WTC11 (cell line): ENCODE results near the gene RNPS1. TPM values are rescaled to one million over a fixed set of nuclear protein-coding genes. Genes with fewer than 3 reads are reported as not detected.
A peak's percentile ranks its signal among the peaks of the same experiment; 100 is the strongest.

ENCODE experiments used
- CREM ChIP-seq: sonication (generic); formaldehyde crosslinking; IDR thresholded peaks from 2 replicates; pipeline ENCODE4 v1.8.1; 2022; ENCODE audit warnings: mild to moderate bottlenecking, missing genetic modification reagents, moderate library complexity
- ELF4 ChIP-seq: sonication (generic); formaldehyde crosslinking; IDR thresholded peaks from 2 replicates; pipeline ENCODE4 v1.8.1; 2022; ENCODE audit warnings: low read depth, mild to moderate bottlenecking, moderate library complexity, missing genetic modification reagents
- ETV6 ChIP-seq: sonication (generic); formaldehyde crosslinking; IDR thresholded peaks from 2 replicates; pipeline ENCODE4 v1.8.1; 2022; ENCODE audit warnings: mild to moderate bottlenecking, missing genetic modification reagents
- HMGA2 ChIP-seq: fragments of 250-450 bp; sonication (Bioruptor Pico); IDR thresholded peaks from 2 replicates; pipeline ENCODE4 v1.4.0; 2021; ENCODE audit warnings: mild to moderate bottlenecking, moderate library complexity
- JUN ChIP-seq: sonication (generic); formaldehyde crosslinking; IDR thresholded peaks from 2 replicates; pipeline ENCODE4 v1.8.0; 2023; ENCODE audit warnings: mild to moderate bottlenecking, missing genetic modification reagents
- KAT7 ChIP-seq: sonication (generic); formaldehyde crosslinking; IDR thresholded peaks from 2 replicates; pipeline ENCODE4 v1.8.1; 2023; ENCODE audit warnings: missing genetic modification reagents, mild to moderate bottlenecking, borderline replicate concordance
- MXD4 ChIP-seq: fragments of 250-450 bp; sonication (Bioruptor Pico); IDR thresholded peaks from 2 replicates; pipeline ENCODE4 v1.8.0; 2021; ENCODE audit warnings: mild to moderate bottlenecking, moderate library complexity, borderline replicate concordance
- NFE2L1 ChIP-seq: sonication (generic); formaldehyde crosslinking; IDR thresholded peaks from 2 replicates; pipeline ENCODE4 v1.8.1; 2023; ENCODE audit warnings: missing genetic modification reagents
- NR3C1 ChIP-seq: sonication (generic); formaldehyde crosslinking; conservative IDR thresholded peaks from 2 replicates; pipeline ENCODE4 v1.8.1; 2023; ENCODE audit warnings: low read depth, mild to moderate bottlenecking, missing genetic modification reagents
- SMAD4 ChIP-seq: sonication (generic); formaldehyde crosslinking; IDR thresholded peaks from 2 replicates; pipeline ENCODE4 v1.8.0; 2022; ENCODE audit warnings: mild to moderate bottlenecking, missing genetic modification reagents
- SOX15 ChIP-seq: fragments of 250-450 bp; sonication (Bioruptor Pico); IDR thresholded peaks from 2 replicates; pipeline ENCODE4 v1.9.0; 2021; ENCODE audit warnings: mild to moderate bottlenecking
- TCF7 ChIP-seq: sonication (generic); formaldehyde crosslinking; IDR thresholded peaks from 2 replicates; pipeline ENCODE4 v1.8.0; 2022; ENCODE audit warnings: mild to moderate bottlenecking, low read depth, missing genetic modification reagents, moderate library complexity
- TEAD1 ChIP-seq: sonication (generic); formaldehyde crosslinking; IDR thresholded peaks from 2 replicates; pipeline ENCODE4 v1.8.0; 2022; ENCODE audit warnings: mild to moderate bottlenecking, missing genetic modification reagents
- ZBTB21 ChIP-seq: sonication (generic); formaldehyde crosslinking; IDR thresholded peaks from 2 replicates; pipeline ENCODE4 v1.8.1; 2023; ENCODE audit warnings: mild to moderate bottlenecking, missing genetic modification reagents, borderline replicate concordance
- ZNF416 ChIP-seq: fragments of 250-450 bp; sonication (Bioruptor Pico); IDR thresholded peaks from 2 replicates; pipeline ENCODE4 v1.9.0; 2021; ENCODE audit warnings: mild to moderate bottlenecking, inconsistent platforms
- total RNA-seq: library from RNA; stranded (reverse); gene quantifications from 3 replicates; pipeline ENCODE4 v1.2.3, GENCODE V29; 2021
- TF ChIP-seq, protein P1 (sequence below): sonication (generic); formaldehyde crosslinking; IDR thresholded peaks from 2 replicates; pipeline ENCODE4 v1.8.0; 2022; ENCODE audit warnings: mild to moderate bottlenecking, missing genetic modification reagents
- TF ChIP-seq, protein P2 (sequence below): fragments of 250-450 bp; sonication (Bioruptor Pico); IDR thresholded peaks from 2 replicates; pipeline ENCODE4 v2.1.2; 2022; ENCODE audit warnings: mild to moderate bottlenecking, moderate library complexity
- TF ChIP-seq, protein P3 (sequence below): fragments of 250-450 bp; sonication (Bioruptor Pico); IDR thresholded peaks from 2 replicates; pipeline ENCODE4 v1.9.0; 2021; ENCODE audit warnings: mild to moderate bottlenecking, borderline replicate concordance
- TF ChIP-seq, protein P4 (sequence below): fragments of 250-450 bp; sonication (Bioruptor Pico); IDR thresholded peaks from 2 replicates; pipeline ENCODE4 v1.9.0; 2021; ENCODE audit warnings: mild to moderate bottlenecking
- TF ChIP-seq, protein P5 (sequence below): sonication (generic); formaldehyde crosslinking; IDR thresholded peaks from 2 replicates; pipeline ENCODE4 v1.8.1; 2023; ENCODE audit warnings: mild to moderate bottlenecking, missing genetic modification reagents
- TF ChIP-seq, protein P6 (sequence below): sonication (generic); formaldehyde crosslinking; IDR thresholded peaks from 2 replicates; pipeline ENCODE4 v1.8.0; 2022; ENCODE audit warnings: mild to moderate bottlenecking, missing genetic modification reagents
- TF ChIP-seq, protein P7 (sequence below): sonication (generic); formaldehyde crosslinking; IDR thresholded peaks from 2 replicates; pipeline ENCODE4 v1.8.1; 2022; ENCODE audit warnings: low read depth, mild to moderate bottlenecking, moderate library complexity, missing genetic modification reagents, borderline replicate concordance

RNPS1 gene
- total RNA-seq, 1 experiment from 2014 or later, result 331 TPM

DNA sequence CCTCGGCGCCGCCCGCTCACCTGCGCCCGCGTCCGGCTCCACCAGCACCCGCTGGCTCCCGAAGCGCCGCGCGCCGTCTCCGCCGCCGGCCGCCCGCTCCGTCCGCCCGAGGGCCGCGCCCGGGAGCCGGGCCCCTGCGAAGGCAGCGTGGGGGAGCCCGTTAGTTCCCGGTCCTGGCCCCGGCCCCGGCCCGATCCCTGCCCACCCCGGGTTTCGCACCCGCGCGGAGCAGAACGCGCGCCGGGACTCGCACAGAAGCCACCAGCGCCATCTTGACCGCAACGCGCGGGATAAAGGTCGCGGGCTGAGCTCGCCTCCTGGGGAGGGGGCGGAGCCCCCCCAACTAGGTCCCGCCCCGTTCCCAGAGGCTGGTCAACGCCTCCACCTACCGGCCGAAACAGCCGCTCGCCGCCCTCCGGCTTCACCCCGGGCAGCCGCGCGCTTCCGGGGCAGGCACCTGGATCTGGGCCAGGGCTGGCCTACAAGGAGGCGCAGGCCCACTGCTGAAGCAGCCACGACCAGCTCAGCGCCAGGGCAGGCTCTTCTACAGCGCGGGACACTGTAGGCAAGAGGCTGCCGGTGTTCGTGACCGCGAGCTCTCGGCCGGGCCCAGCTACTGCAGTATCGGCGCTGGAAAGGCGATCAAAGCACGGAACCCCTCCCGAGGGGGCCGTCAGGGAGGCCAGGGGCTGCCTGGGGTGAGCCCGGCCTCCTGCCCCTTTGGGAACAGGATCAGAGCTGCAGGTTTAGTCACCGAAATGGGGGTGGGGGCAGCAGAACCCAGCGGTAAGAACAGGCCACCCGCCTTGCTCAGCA lies 16.4 kb downstream of the RNPS1 start, which contains the start of gene ECI1 (continued):
- TF ChIP-seq ELF4 (CRISPR knock-in tag), result peak; percentile 62; the same call in 1 of the 2 replicates
- TF ChIP-seq ETV6 (CRISPR knock-in tag), result peak; percentile 58; the same call in 1 of the 2 replicates
- no peak for TF ChIP-seq NFE2L1 (CRISPR knock-in tag)
- TF ChIP-seq, protein P1, sequence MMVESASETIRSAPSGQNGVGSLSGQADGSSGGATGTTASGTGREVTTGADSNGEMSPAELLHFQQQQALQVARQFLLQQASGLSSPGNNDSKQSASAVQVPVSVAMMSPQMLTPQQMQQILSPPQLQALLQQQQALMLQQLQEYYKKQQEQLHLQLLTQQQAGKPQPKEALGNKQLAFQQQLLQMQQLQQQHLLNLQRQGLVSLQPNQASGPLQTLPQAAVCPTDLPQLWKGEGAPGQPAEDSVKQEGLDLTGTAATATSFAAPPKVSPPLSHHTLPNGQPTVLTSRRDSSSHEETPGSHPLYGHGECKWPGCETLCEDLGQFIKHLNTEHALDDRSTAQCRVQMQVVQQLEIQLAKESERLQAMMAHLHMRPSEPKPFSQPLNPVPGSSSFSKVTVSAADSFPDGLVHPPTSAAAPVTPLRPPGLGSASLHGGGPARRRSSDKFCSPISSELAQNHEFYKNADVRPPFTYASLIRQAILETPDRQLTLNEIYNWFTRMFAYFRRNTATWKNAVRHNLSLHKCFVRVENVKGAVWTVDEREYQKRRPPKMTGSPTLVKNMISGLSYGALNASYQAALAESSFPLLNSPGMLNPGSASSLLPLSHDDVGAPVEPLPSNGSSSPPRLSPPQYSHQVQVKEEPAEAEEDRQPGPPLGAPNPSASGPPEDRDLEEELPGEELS (CRISPR knock-in tag), result 0 out of 2 replicates have a peak, but pooled peaks have one; percentile 62
- TF ChIP-seq, protein P2, sequence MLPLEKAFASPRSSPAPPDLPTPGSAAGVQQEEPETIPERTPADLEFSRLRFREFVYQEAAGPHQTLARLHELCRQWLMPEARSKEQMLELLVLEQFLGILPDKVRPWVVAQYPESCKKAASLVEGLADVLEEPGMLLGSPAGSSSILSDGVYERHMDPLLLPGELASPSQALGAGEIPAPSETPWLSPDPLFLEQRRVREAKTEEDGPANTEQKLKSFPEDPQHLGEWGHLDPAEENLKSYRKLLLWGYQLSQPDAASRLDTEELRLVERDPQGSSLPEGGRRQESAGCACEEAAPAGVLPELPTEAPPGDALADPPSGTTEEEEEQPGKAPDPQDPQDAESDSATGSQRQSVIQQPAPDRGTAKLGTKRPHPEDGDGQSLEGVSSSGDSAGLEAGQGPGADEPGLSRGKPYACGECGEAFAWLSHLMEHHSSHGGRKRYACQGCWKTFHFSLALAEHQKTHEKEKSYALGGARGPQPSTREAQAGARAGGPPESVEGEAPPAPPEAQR (CRISPR knock-in tag), result no peak
- TF ChIP-seq, protein P3, sequence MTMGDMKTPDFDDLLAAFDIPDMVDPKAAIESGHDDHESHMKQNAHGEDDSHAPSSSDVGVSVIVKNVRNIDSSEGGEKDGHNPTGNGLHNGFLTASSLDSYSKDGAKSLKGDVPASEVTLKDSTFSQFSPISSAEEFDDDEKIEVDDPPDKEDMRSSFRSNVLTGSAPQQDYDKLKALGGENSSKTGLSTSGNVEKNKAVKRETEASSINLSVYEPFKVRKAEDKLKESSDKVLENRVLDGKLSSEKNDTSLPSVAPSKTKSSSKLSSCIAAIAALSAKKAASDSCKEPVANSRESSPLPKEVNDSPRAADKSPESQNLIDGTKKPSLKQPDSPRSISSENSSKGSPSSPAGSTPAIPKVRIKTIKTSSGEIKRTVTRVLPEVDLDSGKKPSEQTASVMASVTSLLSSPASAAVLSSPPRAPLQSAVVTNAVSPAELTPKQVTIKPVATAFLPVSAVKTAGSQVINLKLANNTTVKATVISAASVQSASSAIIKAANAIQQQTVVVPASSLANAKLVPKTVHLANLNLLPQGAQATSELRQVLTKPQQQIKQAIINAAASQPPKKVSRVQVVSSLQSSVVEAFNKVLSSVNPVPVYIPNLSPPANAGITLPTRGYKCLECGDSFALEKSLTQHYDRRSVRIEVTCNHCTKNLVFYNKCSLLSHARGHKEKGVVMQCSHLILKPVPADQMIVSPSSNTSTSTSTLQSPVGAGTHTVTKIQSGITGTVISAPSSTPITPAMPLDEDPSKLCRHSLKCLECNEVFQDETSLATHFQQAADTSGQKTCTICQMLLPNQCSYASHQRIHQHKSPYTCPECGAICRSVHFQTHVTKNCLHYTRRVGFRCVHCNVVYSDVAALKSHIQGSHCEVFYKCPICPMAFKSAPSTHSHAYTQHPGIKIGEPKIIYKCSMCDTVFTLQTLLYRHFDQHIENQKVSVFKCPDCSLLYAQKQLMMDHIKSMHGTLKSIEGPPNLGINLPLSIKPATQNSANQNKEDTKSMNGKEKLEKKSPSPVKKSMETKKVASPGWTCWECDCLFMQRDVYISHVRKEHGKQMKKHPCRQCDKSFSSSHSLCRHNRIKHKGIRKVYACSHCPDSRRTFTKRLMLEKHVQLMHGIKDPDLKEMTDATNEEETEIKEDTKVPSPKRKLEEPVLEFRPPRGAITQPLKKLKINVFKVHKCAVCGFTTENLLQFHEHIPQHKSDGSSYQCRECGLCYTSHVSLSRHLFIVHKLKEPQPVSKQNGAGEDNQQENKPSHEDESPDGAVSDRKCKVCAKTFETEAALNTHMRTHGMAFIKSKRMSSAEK (CRISPR knock-in tag), result no peak
- TF ChIP-seq ZNF416 (CRISPR knock-in tag), result peak; percentile 22
- no peak for TF ChIP-seq MXD4 (CRISPR knock-in tag)
- TF ChIP-seq SMAD4 (CRISPR knock-in tag), result no peak
- TF ChIP-seq, protein P4, sequence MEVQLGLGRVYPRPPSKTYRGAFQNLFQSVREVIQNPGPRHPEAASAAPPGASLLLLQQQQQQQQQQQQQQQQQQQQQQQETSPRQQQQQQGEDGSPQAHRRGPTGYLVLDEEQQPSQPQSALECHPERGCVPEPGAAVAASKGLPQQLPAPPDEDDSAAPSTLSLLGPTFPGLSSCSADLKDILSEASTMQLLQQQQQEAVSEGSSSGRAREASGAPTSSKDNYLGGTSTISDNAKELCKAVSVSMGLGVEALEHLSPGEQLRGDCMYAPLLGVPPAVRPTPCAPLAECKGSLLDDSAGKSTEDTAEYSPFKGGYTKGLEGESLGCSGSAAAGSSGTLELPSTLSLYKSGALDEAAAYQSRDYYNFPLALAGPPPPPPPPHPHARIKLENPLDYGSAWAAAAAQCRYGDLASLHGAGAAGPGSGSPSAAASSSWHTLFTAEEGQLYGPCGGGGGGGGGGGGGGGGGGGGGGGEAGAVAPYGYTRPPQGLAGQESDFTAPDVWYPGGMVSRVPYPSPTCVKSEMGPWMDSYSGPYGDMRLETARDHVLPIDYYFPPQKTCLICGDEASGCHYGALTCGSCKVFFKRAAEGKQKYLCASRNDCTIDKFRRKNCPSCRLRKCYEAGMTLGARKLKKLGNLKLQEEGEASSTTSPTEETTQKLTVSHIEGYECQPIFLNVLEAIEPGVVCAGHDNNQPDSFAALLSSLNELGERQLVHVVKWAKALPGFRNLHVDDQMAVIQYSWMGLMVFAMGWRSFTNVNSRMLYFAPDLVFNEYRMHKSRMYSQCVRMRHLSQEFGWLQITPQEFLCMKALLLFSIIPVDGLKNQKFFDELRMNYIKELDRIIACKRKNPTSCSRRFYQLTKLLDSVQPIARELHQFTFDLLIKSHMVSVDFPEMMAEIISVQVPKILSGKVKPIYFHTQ (CRISPR knock-in tag), result no peak
- TF ChIP-seq ZBTB21, result peak; percentile 59; the same call in 1 of the 2 replicates
- TF ChIP-seq, protein P5, sequence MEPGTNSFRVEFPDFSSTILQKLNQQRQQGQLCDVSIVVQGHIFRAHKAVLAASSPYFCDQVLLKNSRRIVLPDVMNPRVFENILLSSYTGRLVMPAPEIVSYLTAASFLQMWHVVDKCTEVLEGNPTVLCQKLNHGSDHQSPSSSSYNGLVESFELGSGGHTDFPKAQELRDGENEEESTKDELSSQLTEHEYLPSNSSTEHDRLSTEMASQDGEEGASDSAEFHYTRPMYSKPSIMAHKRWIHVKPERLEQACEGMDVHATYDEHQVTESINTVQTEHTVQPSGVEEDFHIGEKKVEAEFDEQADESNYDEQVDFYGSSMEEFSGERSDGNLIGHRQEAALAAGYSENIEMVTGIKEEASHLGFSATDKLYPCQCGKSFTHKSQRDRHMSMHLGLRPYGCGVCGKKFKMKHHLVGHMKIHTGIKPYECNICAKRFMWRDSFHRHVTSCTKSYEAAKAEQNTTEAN (CRISPR knock-in tag), result no peak
- no peak for TF ChIP-seq JUN (CRISPR knock-in tag)
- TF ChIP-seq KAT7, result peak; percentile 91
- TF ChIP-seq NR3C1 (CRISPR knock-in tag), result 0 out of 2 replicates have a peak, but pooled peaks have one; percentile 67
- TF ChIP-seq, protein P6, sequence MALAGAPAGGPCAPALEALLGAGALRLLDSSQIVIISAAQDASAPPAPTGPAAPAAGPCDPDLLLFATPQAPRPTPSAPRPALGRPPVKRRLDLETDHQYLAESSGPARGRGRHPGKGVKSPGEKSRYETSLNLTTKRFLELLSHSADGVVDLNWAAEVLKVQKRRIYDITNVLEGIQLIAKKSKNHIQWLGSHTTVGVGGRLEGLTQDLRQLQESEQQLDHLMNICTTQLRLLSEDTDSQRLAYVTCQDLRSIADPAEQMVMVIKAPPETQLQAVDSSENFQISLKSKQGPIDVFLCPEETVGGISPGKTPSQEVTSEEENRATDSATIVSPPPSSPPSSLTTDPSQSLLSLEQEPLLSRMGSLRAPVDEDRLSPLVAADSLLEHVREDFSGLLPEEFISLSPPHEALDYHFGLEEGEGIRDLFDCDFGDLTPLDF (CRISPR knock-in tag), result no peak
- TF ChIP-seq, protein P7, sequence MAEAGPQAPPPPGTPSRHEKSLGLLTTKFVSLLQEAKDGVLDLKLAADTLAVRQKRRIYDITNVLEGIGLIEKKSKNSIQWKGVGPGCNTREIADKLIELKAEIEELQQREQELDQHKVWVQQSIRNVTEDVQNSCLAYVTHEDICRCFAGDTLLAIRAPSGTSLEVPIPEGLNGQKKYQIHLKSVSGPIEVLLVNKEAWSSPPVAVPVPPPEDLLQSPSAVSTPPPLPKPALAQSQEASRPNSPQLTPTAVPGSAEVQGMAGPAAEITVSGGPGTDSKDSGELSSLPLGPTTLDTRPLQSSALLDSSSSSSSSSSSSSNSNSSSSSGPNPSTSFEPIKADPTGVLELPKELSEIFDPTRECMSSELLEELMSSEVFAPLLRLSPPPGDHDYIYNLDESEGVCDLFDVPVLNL (CRISPR knock-in tag), result no peak
- TF ChIP-seq TCF7 (CRISPR knock-in tag), result no peak
- TF ChIP-seq SOX15 (CRISPR knock-in tag), result no peak
- TF ChIP-seq TEAD1 (CRISPR knock-in tag), result peak; percentile 88
- peak; percentile 69 for TF ChIP-seq CREM (CRISPR knock-in tag)
- TF ChIP-seq HMGA2 (CRISPR knock-in tag), result no peak
